Left forelimb (tissue), 1 donor: Measurements from ENCODE around the gene FBXO17.

Experiments
- DNase-seq: peaks from one replicate; pipeline ENCODE4 v3.0.0-alpha.2; 2018; ENCODE audit warnings: low spot score

FBXO17 gene

GRCh38 chr19:38917516-38917915, 58.0 kb downstream of the FBXO17 start:
- DNase-seq: no peak

GRCh38 chr19:38915329-38916321, 59.9 kb downstream of the FBXO17 start:
- no peak for DNase-seq

DNA sequence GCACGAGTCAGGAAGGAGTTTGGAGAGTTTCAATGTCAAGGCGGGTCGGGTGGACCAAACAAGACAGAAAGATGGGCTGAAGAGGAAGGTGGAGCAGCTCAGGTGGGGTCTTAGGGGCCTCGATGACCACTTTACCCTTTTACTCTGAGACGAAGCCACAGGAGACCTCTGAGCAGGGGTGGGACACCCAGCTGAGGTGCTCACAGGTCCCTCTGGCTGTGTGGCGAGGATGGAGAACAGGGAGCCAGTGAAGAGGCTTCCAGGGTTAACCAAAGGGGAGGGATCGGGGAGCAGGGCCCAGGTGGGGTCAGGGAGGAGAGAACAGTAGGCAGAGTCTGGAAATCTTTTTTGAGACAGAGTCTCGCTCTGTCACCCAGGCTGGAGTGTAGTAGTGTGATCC, 61.6 kb downstream of the FBXO17 start:
- no peak for DNase-seq

- DNase-seq: no peak
These were observed 62.7 kb downstream of the FBXO17 start for GRCh38 chr19:38912600-38913514.

- DNase-seq: no peak
These were observed 64.0 kb downstream of the FBXO17 start for GRCh38 chr19:38911388-38912001.

- no peak for DNase-seq
These were observed 65.1 kb downstream of the FBXO17 start for GRCh38 chr19:38910488-38910887.

DNA sequence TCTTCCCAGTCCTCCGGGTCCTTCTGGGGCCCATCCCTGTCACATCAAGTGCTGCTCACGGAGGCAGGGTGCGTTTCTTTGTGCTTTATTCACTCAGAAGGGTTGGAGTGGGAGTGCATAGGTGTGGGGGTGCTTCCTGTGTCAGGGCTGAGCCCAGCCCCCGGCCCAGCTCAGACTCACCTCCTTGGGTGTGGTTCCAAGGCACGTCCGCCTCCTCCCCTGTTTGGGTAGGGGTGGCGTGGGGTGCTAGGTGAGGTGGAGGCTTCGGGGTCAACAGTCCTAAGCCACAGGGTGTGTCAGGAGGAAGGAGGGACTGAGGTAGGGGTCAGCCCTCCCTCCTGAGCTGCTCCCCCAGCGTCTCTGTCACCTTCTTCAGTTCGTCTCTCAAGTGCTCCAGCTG, 66.6 kb downstream of the FBXO17 start:
- no peak for DNase-seq

- no peak for DNase-seq
These were observed 67.9 kb downstream of the FBXO17 start for GRCh38 chr19:38907670-38908069.

DNA sequence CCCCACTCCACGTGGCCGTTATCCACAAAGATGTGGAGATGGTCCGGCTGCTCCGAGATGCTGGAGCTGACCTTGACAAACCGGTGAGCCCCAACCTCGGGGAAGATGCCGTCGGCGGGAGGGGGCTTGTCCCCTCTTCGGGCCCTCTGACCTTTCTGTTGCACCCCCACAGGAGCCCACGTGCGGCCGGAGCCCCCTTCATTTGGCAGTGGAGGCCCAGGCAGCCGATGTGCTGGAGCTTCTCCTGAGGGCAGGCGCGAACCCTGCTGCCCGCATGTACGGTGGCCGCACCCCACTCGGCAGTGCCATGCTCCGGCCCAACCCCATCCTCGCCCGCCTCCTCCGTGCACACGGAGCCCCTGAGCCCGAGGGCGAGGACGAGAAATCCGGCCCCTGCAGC, 68.3 kb downstream of the FBXO17 start:
- DNase-seq: no peak

- DNase-seq: no peak
These were observed 69.9 kb downstream of the FBXO17 start for GRCh38 chr19:38905620-38906019.

DNA sequence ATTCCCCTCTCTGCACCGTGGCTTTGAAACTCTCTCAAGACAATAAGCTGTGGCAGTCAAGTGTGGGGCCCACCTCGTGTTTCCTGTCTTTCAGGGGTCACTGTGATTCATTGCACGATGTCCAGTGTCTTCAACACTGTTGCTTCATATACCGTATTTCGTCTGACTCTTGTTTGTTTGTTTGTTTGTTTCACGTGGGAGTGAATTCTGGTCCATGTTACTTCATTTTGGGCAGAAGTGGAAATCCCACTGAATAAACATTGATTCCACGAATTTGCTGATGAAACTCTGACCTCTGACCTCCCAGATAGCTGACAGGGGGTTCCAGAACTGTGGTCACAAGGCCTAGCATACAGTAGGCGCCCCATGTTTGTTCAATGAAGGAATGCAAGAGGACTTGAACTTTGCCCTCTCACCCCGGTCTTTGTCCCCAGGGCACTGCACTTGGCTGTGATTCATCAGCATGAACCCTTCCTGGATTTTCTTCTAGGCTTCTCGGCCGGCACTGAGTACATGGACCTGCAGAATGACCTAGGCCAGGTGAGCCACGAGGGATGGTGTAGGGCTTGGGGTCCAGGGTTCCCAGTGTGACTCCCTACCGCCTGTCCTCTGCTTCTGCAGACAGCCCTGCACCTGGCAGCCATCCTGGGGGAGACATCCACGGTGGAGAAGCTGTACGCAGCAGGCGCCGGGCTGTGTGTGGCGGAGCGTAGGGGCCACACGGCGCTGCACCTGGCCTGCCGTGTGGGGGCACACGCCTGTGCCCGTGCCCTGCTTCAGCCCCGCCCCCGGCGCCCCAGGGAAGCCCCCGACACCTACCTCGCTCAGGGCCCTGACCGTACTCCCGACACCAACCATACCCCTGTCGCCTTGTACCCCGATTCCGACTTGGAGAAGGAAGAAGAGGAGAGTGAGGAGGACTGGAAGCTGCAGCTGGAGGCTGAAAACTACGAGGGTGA, 70.7 kb downstream of the FBXO17 start:
- DNase-seq: no peak

- no peak for DNase-seq
These were observed 73.9 kb downstream of the FBXO17 start for GRCh38 chr19:38901683-38902082.

- no peak for DNase-seq
These were observed 74.8 kb downstream of the FBXO17 start for GRCh38 chr19:38900743-38901190.

- no peak for DNase-seq
These were observed 75.3 kb downstream of the FBXO17 start for GRCh38 chr19:38900202-38900629.

DNA sequence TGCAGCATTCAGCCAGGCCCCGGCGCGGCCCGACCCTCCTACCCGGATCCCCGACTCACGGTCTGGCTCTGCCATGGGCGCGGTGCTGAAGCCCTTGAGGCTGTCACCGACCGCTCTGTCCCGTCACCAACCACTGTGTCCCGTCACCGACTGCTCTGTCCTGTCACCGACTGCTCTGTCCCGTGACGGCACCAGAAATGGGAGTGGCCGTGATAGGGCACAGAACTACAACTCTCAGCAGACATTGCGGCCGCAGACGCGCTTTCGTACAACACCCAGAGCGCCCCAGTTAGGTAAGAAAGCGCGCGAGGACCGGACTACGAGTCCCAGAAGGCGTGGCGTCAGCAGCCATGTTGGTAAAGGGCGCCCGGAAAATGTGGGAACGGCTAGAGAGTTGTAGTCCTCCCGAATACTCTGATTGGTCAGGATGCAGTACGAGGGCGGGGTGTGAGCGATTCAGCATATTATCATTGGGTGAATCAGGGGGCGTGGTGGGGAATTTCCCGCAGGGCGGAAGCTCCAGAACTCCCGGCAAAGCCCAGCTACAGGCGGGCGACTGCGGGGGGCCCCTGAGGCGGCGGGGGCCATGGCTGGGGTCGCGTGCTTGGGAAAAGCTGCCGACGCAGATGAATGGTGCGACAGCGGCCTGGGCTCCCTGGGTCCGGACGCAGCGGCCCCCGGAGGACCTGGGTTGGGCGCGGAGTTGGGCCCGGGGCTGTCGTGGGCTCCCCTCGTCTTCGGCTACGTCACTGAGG, 75.9 kb downstream of the FBXO17 start, which contains the start of the genes NFKBIB and SIRT2:
TSS of gene NFKBIB (plus strand) at position 523 of the 755 bp plus-strand sequence. CDS start at position 587, 64 bp downstream.
TSS of gene SIRT2 (minus strand) at position 172 of the 755 bp plus-strand sequence. CDS start at position 75, 97 bp downstream.
- peak; percentile 99 for DNase-seq

GRCh38 chr19:38898788-38899446, 76.6 kb downstream of the FBXO17 start:
- DNase-seq: no peak

DNA sequence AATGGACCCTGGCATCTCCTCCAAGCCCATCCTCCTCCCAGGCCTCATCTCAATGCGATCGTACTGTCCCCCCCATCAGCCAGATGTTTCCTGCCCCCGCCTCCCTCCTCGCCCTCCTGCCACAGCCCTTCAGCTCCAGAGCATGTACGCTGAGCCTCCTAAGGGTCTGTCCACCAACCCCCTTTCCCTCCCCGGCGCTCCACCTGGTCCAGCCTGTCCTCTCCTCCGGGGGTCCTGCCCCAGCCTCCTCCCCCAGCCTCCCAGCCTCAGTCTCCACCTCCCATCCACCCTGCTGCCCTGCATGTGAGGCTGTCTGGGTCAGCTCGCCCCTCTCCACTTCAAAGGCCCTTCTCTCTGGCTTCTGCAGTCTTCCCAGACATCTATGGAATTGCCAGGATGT, 80.6 kb downstream of the FBXO17 start:
- no peak for DNase-seq

DNA sequence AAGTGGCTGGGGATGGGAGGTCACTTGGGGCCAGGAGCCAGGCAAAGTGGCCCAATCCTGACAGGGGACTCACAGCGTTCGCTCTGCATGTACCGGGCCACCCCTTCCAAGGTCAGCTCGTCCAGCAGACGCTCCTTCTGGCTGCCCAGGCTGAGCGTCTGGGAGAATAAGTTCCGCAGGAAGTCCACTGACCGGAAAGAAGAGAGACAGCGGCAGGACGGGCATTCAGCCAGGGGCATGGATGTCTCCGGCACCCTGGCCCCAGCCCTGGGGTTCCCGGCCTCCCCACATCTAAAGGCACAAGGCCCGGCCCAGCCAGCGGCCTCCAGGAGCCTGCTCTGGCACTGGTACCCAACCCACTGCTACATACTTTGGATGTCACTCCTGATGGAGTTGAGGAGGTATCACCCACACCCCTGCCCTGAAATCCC, 82.2 kb downstream of the FBXO17 start:
- DNase-seq: no peak

GRCh38 chr19:38892841-38893240, 82.7 kb downstream of the FBXO17 start:
- no peak for DNase-seq
